ENCODE measurements around the gene ADAM10. TPM values are rescaled to one million over a fixed set of nuclear protein-coding genes. Genes with fewer than 3 reads are reported as not detected.

The ADAM10 gene
- total RNA-seq, 4 donors from 2014 or later = 112 to 157 (median 116) TPM

- H3K4me1 ChIP-seq = no peaks in the 10 kb centered on the region
- no peak for DNase-seq
- no peaks in the 10 kb centered on the region for H3K9me3 ChIP-seq
- intact Hi-C loops (cut with DNase I) = no loop called here
- no peak overlapping the region for H3K27ac ChIP-seq
- H3K27me3 ChIP-seq = no peaks in the 10 kb centered on the region
- 96 to 100% methylated on average over 2 of the region's 2 CpGs for WGBS, 2 donors
- no peak overlapping the region for H3K4me3 ChIP-seq (replicated peaks in 1 of 3)
- H3K36me3 ChIP-seq = no peaks in the 10 kb centered on the region
- no peak for TF ChIP-seq POLR2A (IDR thresholded peaks at IDR 0.05)
- no peak for TF ChIP-seq CTCF (IDR thresholded peaks at IDR 0.05)
These were observed 78.3 kb downstream of the ADAM10 start for GRCh38 chr15:58671186-58671585.

GRCh38 chr15:58669108-58669507, 80.4 kb downstream of the ADAM10 start:
- intact Hi-C loops (cut with DNase I) = no loop called here
- Histone ChIP-seq H3K4me1 (no peaks in the 10 kb centered on the region), H3K27me3 (no peaks in the 10 kb centered on the region), H3K9me3 (no peaks in the 10 kb centered on the region), H3K4me3 (replicated peaks in 1 of 3) (no peak overlapping the region), H3K36me3 (no peaks in the 10 kb centered on the region), H3K27ac (no peak overlapping the region)
- DNase-seq = no peak
- WGBS, 2 donors = 71 to 75% methylated on average over 1 of the region's 1 CpG
- TF ChIP-seq POLR2A (IDR thresholded peaks at IDR 0.05) (no peak), CTCF (IDR thresholded peaks at IDR 0.05) (no peak)

GRCh38 chr15:58666957-58667356, 82.5 kb downstream of the ADAM10 start:
- Histone ChIP-seq H3K4me1 (no peaks in the 10 kb centered on the region), H3K27ac (no peak overlapping the region), H3K4me3 (replicated peaks in 1 of 3) (no peak overlapping the region), H3K36me3 (no peaks in the 10 kb centered on the region), H3K9me3 (no peaks in the 10 kb centered on the region), H3K27me3 (no peaks in the 10 kb centered on the region)
- intact Hi-C loops (cut with DNase I) = no loop called here
- 69 to 87% methylated on average over 1 of the region's 1 CpG for WGBS, 2 donors
- DNase-seq = no peak
- TF ChIP-seq CTCF (IDR thresholded peaks at IDR 0.05) = no peak
- no peak for TF ChIP-seq POLR2A (IDR thresholded peaks at IDR 0.05)

GRCh38 chr15:58665672-58666071, 83.8 kb downstream of the ADAM10 start:
- no peaks in the 10 kb centered on the region for H3K4me1 ChIP-seq
- no peak overlapping the region for H3K27ac ChIP-seq
- H3K27me3 ChIP-seq = no peaks in the 10 kb centered on the region
- H3K36me3 ChIP-seq = no peaks in the 10 kb centered on the region
- intact Hi-C loops (cut with DNase I) = no loop called here
- H3K4me3 ChIP-seq (replicated peaks in 1 of 3) = no peak overlapping the region
- no peak for DNase-seq
- no peaks in the 10 kb centered on the region for H3K9me3 ChIP-seq
- TF ChIP-seq CTCF (IDR thresholded peaks at IDR 0.05) (no peak), POLR2A (IDR thresholded peaks at IDR 0.05) (no peak)
- WGBS, 2 donors = 95 to 96% methylated on average over 2 of the region's 2 CpGs

- DNase-seq = no peak
- no peak for TF ChIP-seq POLR2A (IDR thresholded peaks at IDR 0.05)
- TF ChIP-seq CTCF (IDR thresholded peaks at IDR 0.05) = no peak
- intact Hi-C loops (cut with DNase I) = no loop called here
- no peaks in the 10 kb centered on the region for H3K9me3 ChIP-seq
- no peaks in the 10 kb centered on the region for H3K36me3 ChIP-seq
- no peak overlapping the region for H3K4me3 ChIP-seq (replicated peaks in 1 of 3)
- H3K4me1 ChIP-seq = no peaks in the 10 kb centered on the region
- H3K27me3 ChIP-seq = no peaks in the 10 kb centered on the region
- H3K27ac ChIP-seq = no peak overlapping the region
These were observed 99.4 kb downstream of the ADAM10 start for GRCh38 chr15:58650102-58650501.
